Activated CD8-positive, alpha-beta memory T cell treated with anti-CD3 and anti-CD28 coated beads, Interleukin-2, amount 50 U/mL, for 48 hours (primary cell): ENCODE measurements around the gene SCCPDH.
"Not testable (repeated sequence)": the region's sequence is repeated elsewhere in the genome, so short reads cannot be mapped to it uniquely, and the experiment has no call there.

ENCODE experiments used
- DNase-seq: peaks from one replicate; pipeline ENCODE4 v3.0.0-alpha.2; 2020

The SCCPDH gene

GRCh38 chr1:246708166-246708565 is 16.0 kb upstream of the SCCPDH start:
- DNase-seq: no peak

GRCh38 chr1:246709196-246709595 is 15.0 kb upstream of the SCCPDH start:
- no peak for DNase-seq

GRCh38 chr1:246709835-246710234 is 14.4 kb upstream of the SCCPDH start:
- no peak for DNase-seq

DNA sequence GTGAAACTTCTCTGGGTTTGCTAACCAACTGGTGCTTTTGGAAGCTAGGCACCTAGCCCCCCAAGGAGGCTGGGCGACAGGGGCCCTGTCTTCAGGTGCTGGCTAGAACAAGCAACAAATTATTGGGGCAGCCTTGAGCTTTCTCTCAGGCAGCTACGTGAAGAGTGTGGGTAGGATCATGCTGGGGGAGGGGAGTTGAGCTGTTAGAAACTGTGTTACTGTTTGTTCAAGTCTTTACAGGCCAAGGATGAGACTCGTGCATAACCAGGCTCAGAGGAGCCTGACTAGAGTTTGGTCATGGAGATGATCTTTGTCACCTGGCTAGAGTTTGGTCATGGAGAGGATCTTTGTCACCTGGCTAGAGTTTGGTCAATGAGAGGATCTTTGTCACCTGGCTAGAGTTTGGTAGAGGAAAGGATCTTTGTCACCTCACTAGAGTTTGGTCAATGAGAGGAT is 12.6 kb upstream of the SCCPDH start:
- no peak for DNase-seq

GRCh38 chr1:246712428-246712827 is 11.8 kb upstream of the SCCPDH start:
- DNase-seq: not testable (repeated sequence)

- not testable (repeated sequence) for DNase-seq
These were observed 4.8 kb upstream of the SCCPDH start for GRCh38 chr1:246719361-246719760.

GRCh38 chr1:246720814-246721213 is 3.4 kb upstream of the SCCPDH start:
- not testable (repeated sequence) for DNase-seq

- DNase-seq: no peak
These were observed 1.5 kb upstream of the SCCPDH start for GRCh38 chr1:246722720-246723119.

- DNase-seq: peak; percentile 63
These were observed 504 bp downstream of the SCCPDH start for GRCh38 chr1:246724731-246725095.

DNA sequence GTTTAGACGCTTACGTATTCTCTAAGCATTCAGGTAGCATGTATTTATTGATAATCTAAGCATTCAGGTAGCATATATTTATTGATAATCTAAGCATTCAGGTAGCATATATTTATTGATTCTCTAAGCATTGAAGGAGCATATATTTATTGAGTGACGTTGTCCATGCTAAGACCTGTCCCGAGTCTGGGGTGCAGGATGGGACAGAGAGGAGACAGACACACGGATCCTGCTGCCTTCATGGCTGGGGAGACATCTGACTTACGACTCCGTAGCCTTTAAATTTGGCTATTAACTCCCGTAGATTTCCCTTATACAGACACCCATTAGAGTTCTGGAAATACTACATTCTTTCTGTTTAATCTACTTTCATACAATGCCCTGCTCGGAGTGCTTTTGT is 982 bp downstream of the SCCPDH start:
- no peak for DNase-seq

GRCh38 chr1:246726255-246726679 is 2.1 kb downstream of the SCCPDH start:
- DNase-seq: no peak

GRCh38 chr1:246726881-246727280 is 2.7 kb downstream of the SCCPDH start:
- DNase-seq: no peak

GRCh38 chr1:246727594-246727993 is 3.4 kb downstream of the SCCPDH start:
- DNase-seq: no peak

- DNase-seq: no peak
These were observed 4.1 kb downstream of the SCCPDH start for GRCh38 chr1:246728311-246728710.

- DNase-seq: not testable (repeated sequence)
These were observed 4.8 kb downstream of the SCCPDH start for GRCh38 chr1:246729040-246729439.

- no peak for DNase-seq
These were observed 6.6 kb downstream of the SCCPDH start for GRCh38 chr1:246730839-246731238.

GRCh38 chr1:246731873-246732272 is 7.7 kb downstream of the SCCPDH start:
- DNase-seq: not testable (repeated sequence)

GRCh38 chr1:246733704-246734103 is 9.5 kb downstream of the SCCPDH start:
- no peak for DNase-seq

DNA sequence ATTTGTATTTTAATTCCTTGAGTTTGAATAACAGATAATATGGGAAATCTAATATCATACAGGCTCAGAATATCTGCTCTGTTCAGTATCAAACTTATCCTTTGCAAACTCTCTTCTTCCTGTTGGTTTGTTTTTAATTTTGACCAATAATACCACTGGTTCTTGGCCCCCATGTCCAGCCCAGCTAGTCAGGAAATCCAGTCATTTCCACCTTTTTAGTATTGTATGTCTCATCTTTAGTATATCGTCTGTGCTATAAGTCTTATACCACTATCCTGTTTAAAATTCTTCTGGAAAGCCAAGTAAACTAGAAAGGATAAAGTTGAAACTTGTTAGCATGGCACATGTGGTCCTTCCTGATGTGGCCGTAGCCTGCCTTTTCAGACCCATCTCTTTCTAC is 10.7 kb downstream of the SCCPDH start:
- DNase-seq: no peak

- no peak for DNase-seq
These were observed 11.5 kb downstream of the SCCPDH start for GRCh38 chr1:246735735-246736134.

- no peak for DNase-seq
These were observed 18.2 kb downstream of the SCCPDH start for GRCh38 chr1:246742396-246742795.

DNA sequence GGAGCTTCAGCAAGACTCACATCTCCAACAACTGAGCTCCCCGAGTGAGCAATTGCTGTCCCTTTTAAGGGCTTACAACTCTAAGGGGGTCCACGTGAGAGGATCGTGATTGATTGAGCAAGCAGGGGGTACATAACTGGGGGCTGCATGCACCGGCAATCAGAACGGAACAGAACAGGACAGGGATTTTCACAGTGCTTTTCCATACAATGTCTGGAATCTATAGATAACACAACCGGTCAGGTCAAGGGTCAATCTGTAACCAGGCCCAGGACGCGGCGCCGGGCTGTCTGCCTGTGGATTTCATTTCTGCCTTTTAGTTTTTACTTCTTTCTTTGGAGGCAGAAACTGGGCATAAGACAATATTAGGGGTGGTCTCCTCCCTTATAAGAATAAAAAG is 21.9 kb downstream of the SCCPDH start:
- not testable (repeated sequence) for DNase-seq

DNA sequence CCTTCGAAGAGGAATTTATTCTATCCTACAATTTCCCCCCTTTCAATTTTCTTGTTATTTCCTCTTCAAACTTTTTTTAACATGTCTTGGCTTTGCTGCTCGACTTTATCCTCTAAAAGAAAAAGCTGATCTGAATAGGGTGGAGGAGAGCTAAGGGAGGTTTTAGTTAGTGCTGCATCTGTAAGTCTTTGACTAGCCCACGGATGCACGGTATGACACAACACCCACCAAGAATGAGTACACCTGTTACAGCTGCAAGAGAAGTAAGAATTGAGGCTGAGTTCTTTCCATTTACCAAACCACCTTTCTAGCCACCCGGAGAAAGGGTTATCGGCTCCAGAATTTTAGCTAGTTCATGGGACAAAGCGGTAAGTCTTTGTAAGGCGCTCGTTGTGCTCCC is 23.8 kb downstream of the SCCPDH start:
- DNase-seq: no peak

DNA sequence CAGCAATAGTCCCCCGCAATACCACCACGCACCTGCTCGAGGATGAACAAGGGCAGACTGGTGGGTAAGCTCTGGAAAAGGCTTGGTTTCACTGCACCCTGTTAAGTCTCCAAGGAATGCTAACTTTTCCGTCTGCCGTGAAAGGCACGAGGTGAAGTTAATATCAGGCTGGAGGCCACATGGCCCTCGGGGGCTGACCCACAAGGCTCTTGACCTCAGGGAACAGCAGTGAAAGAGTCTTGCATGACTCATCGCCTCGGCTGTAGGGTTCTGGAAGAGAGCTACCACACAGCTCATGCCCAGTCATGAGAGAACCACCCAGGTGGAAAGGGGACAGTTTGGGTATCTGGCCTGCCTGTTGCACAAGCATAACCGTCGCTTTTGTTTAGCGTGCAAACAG is 24.7 kb downstream of the SCCPDH start:
- no peak for DNase-seq

DNA sequence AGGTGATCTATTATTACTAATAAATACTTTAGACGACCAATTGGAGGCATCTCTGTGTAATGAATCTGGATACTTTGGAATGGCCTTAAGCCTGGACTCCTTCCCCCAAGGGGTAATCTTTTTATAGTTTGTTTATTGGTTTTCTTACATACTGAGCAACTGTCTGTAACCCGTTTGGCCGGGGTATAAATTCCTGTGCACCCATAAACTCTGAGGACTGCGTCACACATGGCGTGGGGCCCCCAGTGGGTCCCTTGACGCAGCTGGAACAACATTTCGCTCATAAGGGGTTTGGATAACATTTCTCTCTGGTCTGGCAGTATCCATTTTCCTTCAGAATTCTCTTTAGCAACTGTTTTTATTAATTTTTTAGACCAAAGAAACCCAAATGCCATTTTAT is 26.5 kb downstream of the SCCPDH start:
- no peak for DNase-seq
